ENCODE results near the gene MAPRE2.

The MAPRE2 gene

GRCh38 chr18:35117372-35117771, 76.2 kb downstream of the MAPRE2 start:
- H3K4me2 ChIP-seq (ENCODE audit: low read depth, low read length, poor library complexity, severe bottlenecking) = no peak overlapping the region
- no peak overlapping the region for H3K27ac ChIP-seq (ENCODE audit: low read depth, low read length)
- no peaks in the 10 kb centered on the region for H3K27me3 ChIP-seq (ENCODE audit: low read length)
- H3K9me3 ChIP-seq (ENCODE audit: insufficient read depth, low read length) = no peaks in the 10 kb centered on the region
- no peak overlapping the region for H3K4me3 ChIP-seq (ENCODE audit: insufficient read depth, low read length, poor library complexity, severe bottlenecking)
- no peaks in the 10 kb centered on the region for H3K9me2 ChIP-seq (replicated peaks; ENCODE audit: insufficient read depth, low read length)
- H3K36me3 ChIP-seq (ENCODE audit: low read length) = no peaks in the 10 kb centered on the region
- no peak overlapping the region for H2AFZ ChIP-seq (ENCODE audit: low read depth, low read length, severe bottlenecking)
- no peaks in the 10 kb centered on the region for H3K79me2 ChIP-seq (ENCODE audit: insufficient read depth, low read length)
- H3K9ac ChIP-seq (ENCODE audit: low read length) = no peak overlapping the region
- TF ChIP-seq CTCF (IDR thresholded peaks at IDR 0.05; ENCODE audit: insufficient read depth, low read length, poor library complexity, severe bottlenecking) = no peak
- no peak for TF ChIP-seq EZH2phosphoT487 (conservative IDR thresholded peaks at IDR 0.05; ENCODE audit: low read length)
- H3F3A ChIP-seq (ENCODE audit: insufficient read depth) = no peaks in the 10 kb centered on the region
- H4K20me1 ChIP-seq (ENCODE audit: low read depth, low read length) = no peaks in the 10 kb centered on the region

GRCh38 chr18:35117951-35118411, 76.8 kb downstream of the MAPRE2 start:
- TF ChIP-seq CTCF (IDR thresholded peaks at IDR 0.05; ENCODE audit: insufficient read depth, low read length, poor library complexity, severe bottlenecking) (no peak), EZH2phosphoT487 (conservative IDR thresholded peaks at IDR 0.05; ENCODE audit: low read length) (no peak)
- H3F3A ChIP-seq (ENCODE audit: insufficient read depth) = no peaks in the 10 kb centered on the region
- H3K4me2 ChIP-seq (ENCODE audit: low read depth, low read length, poor library complexity, severe bottlenecking) = no peak overlapping the region
- no peak overlapping the region for H3K27ac ChIP-seq (ENCODE audit: low read depth, low read length)
- H3K27me3 ChIP-seq (ENCODE audit: low read length) = no peaks in the 10 kb centered on the region
- no peak overlapping the region for H3K9ac ChIP-seq (ENCODE audit: low read length)
- H4K20me1 ChIP-seq (ENCODE audit: low read depth, low read length) = no peaks in the 10 kb centered on the region
- no peaks in the 10 kb centered on the region for H3K79me2 ChIP-seq (ENCODE audit: insufficient read depth, low read length)
- H3K36me3 ChIP-seq (ENCODE audit: low read length) = no peaks in the 10 kb centered on the region
- no peak overlapping the region for H2AFZ ChIP-seq (ENCODE audit: low read depth, low read length, severe bottlenecking)
- no peaks in the 10 kb centered on the region for H3K9me2 ChIP-seq (replicated peaks; ENCODE audit: insufficient read depth, low read length)
- no peaks in the 10 kb centered on the region for H3K9me3 ChIP-seq (ENCODE audit: insufficient read depth, low read length)
- H3K4me3 ChIP-seq (ENCODE audit: insufficient read depth, low read length, poor library complexity, severe bottlenecking) = no peak overlapping the region

GRCh38 chr18:35118641-35119040, 77.4 kb downstream of the MAPRE2 start:
- Histone ChIP-seq H2AFZ (ENCODE audit: low read depth, low read length, severe bottlenecking) (no peak overlapping the region), H3K36me3 (ENCODE audit: low read length) (no peaks in the 10 kb centered on the region)

More at GRCh38 chr18:35118641-35119040, 77.4 kb downstream of the MAPRE2 start:
- no peaks in the 10 kb centered on the region for H3K27me3 ChIP-seq (ENCODE audit: low read length)
- TF ChIP-seq CTCF (IDR thresholded peaks at IDR 0.05; ENCODE audit: insufficient read depth, low read length, poor library complexity, severe bottlenecking) (no peak), EZH2phosphoT487 (conservative IDR thresholded peaks at IDR 0.05; ENCODE audit: low read length) (no peak)
- H3K9me3 ChIP-seq (ENCODE audit: insufficient read depth, low read length) = no peaks in the 10 kb centered on the region
- no peaks in the 10 kb centered on the region for H3K9me2 ChIP-seq (replicated peaks; ENCODE audit: insufficient read depth, low read length)
- H3F3A ChIP-seq (ENCODE audit: insufficient read depth) = no peaks in the 10 kb centered on the region
- no peak overlapping the region for H3K27ac ChIP-seq (ENCODE audit: low read depth, low read length)
- H3K4me2 ChIP-seq (ENCODE audit: low read depth, low read length, poor library complexity, severe bottlenecking) = no peak overlapping the region
- no peaks in the 10 kb centered on the region for H3K79me2 ChIP-seq (ENCODE audit: insufficient read depth, low read length)
- no peak overlapping the region for H3K9ac ChIP-seq (ENCODE audit: low read length)
- no peaks in the 10 kb centered on the region for H4K20me1 ChIP-seq (ENCODE audit: low read depth, low read length)
- H3K4me3 ChIP-seq (ENCODE audit: insufficient read depth, low read length, poor library complexity, severe bottlenecking) = no peak overlapping the region

Data from SU-DHL-6 (cell line).